GM23248 (cell line): ENCODE results near the gene GCM1.

Experiments
- EZH2 ChIP-seq: fragments of 200-600 bp; sonication (generic); IDR thresholded peaks from 2 replicates; pipeline ENCODE4 v1.6.1; 2018; ENCODE audit warnings: antibody characterized with exemption, mild to moderate bottlenecking; ENCODE audit not compliant: insufficient read depth, poor library complexity, severe bottlenecking
- EZH2phosphoT487 ChIP-seq: fragments of 200-600 bp; sonication (generic); IDR thresholded peaks from 2 replicates; pipeline ENCODE4 v1.6.1; 2018; ENCODE audit warnings: antibody characterized with exemption, moderate library complexity, mild to moderate bottlenecking, low read depth; ENCODE audit not compliant: insufficient read depth

- TF ChIP-seq EZH2phosphoT487 (no peak), EZH2 (no peak)
Measured at GRCh38 chr6:53172468-53172803, 23.8 kb upstream of the GCM1 start.
